HG03378 (cell line): ENCODE results near the gene SLC18A3.

Source experiments
- ATAC-seq: cut with Tn5 transposase; IDR thresholded peaks from one replicate; pipeline ENCODE4 v1.9.1; 2021; ENCODE audit warnings: mild to moderate bottlenecking, moderate library complexity; ENCODE audit not compliant: unreplicated experiment

Gene SLC18A3

DNA sequence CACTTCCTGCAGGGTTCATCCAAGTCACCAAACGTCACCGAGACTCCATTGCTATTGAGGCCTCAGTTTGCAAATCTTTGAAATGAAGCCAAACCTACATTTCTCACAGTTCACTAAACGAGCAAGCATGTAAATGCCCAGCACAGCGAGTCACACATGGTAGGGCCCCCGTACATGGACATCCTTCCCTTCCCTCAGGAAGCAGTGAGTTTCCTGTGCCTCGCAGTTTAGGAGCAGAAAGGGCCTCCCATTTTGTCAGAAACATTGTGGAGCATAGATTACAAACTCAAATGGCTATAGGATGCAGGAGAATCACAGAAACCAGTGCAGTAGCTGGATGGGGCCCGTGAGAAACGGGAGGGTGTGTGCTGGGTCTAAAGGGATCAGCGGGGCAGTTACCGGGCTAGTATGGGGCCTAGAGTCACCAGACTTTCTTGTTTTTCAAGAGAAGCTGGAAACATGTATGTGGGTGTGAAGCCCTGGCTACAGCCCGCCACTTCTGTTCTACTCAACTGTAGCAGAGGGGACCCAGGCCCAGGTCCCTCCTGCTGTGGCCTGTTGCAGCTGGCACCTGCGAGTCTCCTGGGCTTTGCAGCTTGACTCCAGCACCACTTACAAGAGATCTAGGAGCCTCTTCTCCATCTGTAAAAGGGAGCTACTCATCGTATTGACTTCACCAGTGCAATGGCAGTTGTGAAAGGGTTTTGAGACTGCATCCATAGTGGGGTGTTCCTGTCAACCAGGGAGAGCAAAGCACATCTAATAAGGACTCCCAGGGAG is 14.2 kb upstream of the SLC18A3 start:
- no peak for ATAC-seq

DNA sequence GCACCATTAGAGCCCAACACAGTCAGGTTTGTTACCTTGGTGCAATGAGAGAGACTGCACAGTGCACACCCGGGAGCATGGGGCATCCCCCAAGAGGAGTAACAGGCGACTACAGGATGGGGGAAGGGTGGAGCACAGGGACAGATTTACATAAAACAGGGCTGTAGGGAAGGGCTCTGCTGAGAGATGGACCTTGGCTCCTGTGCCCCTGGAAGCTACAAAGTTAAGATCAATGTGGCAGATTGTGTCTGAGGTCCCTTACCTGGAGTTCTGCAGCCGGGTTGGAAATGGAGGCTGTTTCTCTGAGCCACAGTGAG is 13.7 kb upstream of the SLC18A3 start:
- no peak for ATAC-seq

DNA sequence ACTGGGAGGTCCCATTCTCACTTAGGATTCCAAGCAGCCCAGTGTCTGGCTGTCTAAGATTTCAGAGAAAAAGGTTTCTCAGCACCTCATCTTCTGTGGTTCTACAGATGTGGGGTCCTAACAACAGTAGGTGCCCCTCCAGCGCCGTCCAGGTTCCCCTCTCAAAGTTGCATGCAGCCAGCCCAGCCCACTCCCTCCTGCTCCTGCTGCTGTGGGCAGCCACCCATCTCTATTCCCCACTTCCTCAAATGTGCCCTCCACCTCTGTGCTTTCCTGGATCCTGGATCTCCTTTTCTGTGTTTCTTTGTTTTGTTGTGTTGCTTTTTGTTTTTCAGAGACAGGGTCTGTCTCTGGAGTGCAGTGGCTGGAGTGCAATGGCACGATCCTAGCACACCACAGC is 13.3 kb upstream of the SLC18A3 start:
- no peak for ATAC-seq

DNA sequence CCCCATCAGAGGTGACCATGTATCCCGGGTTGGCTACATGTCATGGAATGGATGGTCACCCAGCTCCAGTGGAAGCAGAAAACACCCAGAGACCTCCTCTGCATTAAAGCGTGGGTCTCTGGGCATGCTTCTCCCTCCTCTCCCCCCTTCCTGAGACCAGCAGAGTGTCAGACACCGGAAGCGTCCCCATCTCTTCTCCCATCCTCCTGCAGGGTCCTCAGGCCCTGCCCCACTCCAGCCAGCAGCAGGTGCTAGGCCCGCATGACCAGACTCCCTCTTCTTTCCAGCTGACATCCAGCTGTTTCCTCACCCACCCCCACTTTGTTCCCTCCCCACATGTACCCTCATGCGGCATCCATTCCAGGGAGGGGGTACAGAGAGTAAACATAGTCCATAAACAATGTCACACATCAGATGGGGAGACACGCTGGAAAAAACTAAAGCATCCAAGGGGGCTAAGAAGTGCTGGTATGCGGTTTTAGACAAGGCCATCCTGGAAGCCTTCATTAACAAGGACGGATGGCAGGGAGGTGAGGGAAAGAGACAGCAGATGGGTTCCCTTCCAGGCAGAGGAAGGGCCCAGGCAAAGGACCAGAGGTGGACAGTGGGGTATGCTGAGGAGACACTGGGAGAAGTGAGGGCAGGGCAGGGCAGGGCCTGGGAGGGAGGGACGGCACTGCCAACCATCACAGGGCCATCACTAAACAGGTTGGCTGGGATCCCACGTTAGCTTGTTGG is 12.5 kb upstream of the SLC18A3 start:
- no peak for ATAC-seq

DNA sequence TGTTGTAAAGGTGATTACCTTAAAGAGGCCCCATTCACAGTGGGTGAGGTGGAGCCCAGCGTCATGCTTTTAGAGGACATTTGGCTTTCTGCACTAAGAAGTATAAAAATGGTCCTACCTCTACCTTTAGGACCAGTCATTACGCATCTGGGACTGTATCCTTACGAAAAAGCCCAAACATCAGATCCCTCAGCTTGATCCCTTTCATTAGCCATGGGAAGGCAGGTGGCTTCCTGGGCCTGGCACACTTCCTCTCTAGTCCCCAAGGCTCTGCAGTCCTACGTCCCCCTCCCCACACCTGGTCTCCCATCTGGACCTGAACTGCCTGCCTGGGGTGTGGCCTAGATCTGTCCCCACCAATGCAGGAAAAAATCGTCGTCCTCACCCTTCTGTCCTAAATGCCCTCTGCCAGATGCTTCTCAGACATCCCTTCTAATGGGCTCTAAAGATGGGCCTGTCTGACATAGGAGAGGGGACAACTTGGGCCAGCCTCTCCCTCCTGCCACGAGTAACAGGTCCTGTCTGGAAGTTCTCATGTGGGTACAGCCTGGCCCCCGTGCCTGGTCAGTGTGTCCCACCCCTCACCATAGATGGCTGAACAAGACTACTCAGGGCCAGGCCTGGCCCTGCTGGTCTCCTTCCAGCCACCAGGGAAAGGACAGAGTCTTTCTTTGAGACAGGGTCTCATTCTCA is 11.8 kb upstream of the SLC18A3 start:
- no peak for ATAC-seq

DNA sequence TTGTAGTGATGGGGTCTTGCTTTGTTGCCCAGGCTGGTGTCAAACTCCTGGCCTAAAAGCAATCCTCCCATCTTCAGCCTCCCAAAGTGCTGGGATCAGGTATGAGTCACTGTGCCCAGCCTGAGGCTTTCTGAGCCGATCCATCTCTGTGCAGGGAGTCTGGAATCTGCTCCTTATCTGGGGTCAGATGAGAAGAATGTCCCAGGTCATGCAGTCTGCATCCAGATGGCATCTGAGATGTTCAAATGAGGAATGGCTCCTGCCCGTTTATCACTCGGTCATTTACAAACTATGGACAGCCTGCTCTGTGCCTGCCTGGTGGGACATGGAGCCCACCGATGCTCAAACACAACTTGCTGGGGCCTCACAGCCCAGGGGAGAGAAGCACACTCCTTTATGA is 11.1 kb upstream of the SLC18A3 start:
- ATAC-seq = no peak

DNA sequence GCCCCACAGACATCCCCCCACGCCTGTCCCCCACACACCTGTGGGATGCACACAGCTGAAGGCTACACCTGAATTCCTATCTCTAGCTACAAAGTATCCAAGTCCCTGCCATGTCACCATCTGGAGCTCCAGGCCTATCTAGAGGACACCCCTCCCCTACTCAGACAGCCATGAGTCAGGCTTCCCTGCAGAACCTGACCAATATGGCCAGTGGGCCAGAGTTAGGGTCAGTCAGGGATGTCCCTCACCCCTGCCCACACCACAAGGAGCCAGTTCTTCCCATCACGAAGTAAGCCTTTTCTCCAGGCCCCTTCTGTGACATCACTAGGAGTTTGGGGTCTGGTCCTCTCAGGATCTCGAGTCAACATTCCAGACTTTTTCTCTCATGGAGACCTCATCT is 10.6 kb upstream of the SLC18A3 start:
- no peak for ATAC-seq

DNA sequence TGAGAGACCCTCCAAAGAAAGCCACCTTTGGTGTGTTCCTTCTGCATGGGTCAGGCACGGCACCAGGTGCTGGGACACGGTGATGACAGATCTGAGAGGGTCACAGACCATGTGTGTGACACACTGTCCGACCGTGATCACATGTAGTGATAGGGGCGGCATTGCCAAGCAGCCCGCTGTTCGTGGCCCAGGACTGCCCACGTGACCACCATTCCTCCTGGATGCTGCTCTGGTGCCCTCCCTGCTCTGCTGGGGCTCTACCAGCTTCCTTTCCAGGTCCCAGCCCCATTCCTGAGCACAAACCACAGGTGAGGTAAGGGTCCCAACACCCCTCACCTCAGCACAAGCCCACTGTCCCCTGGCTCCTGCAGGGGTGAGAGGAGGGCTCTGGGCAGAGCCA is 10.1 kb upstream of the SLC18A3 start:
- ATAC-seq = no peak

DNA sequence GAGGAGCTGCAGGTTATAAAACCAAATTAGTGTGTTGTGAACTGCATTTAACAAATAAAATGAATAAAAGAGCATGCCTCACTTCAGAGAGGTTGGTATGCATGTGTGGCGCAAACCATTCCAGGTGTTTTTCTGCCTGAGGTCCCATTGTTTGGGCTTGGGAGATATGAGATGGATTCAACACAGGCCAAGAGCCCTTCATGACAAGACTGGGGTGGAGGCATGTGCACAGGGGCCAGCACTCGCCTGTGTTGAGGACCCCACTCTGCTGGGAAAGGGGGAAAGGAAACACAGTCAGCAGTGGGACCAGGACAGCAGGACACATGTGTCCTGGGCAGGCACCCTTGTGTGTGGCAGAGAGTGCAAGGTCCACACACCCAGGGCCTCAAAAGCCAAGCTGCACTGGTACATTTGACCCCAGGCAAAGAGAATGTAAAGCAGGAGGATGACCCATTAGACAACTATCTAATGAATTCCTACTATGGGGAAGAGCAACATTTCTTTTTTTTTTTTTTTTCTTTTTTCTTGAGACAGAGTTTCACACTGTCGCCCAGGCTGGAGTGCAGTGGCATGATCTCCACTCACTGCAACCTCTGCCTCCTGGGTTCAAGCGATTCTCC is 9.2 kb upstream of the SLC18A3 start:
- ATAC-seq = no peak

DNA sequence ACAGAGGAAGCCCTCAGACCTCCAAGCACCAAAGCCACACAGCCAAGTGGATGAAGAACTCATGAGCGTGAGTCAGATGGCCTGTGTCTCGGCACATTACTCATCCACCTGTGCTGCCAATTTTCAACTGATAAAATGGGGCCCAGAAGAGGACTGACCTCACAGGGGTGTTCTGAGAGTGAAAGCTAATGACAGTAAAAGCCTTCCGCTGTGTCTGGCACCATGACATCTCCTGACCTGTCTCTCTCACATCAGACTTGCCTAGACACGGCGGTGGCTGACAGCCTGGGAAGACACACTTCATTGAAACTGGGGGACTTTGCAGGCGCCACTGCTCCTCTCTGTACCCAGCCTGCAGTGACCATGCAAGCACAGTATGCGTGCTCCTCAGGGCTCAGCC is 8.3 kb upstream of the SLC18A3 start:
- no peak for ATAC-seq

DNA sequence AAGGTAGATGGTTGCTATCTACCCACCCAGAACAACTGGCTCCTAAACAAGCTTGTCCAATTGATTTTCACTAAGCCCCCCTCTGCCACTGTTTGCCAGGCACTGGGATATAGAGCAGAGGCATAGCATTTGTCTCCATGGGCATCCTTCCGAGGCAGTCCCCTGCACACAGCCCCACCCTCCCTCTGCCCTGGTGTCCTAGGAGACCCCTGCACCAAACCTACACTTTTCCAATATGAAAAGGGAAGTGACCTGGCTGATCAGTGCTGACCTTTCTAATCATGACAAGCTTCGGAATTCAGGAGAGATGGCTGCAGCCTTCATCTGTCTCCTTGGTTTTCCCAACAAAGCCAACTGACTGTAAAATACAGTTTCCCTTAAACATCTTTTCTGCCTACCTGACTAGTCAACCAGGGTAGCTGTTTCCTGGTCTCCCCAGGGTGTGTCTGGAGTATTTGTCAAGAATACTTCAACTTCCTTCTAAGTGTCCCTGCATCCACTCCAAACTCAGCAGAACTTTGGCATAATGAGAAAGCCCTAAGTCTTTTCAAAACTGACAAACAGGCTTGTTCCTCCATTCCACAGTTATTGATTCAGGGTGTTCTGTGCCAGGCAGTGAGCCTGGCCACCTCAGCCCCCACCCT is 7.6 kb upstream of the SLC18A3 start:
- no peak for ATAC-seq

DNA sequence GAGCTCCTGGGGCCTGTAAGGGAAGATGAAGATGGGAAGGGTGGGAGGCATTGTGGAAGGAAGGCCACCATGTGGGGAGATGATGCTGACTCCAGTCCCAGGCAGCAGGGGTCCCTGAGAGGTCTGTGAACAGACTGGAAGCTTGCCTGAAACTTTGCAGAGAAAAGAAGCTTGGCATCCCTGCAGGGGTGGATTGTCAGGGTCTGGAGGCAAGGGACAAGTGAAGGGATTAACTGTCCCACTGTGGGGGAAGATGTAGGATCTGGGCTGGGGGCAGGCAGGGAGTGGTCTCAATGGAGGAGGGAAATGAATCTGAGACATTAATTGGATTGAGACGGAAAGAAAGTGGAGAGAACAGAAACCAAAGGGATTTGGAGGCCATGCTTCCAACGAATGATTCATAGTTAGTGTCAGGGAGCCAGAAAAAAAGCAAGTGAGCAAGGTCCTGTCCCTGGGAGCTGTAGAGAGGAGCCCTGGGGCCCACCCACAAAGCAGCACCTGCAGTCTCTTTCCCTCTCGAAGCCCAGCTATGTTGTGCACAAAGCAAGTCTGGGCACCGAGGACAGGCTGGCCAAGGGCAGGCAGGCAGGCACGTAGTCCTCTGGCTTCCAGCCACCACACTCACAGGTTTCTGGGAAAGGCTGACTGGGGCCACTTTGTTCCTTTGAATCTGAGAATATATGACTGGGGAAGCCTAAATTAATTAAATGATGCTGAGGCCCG is 4.7 kb upstream of the SLC18A3 start:
- no peak for ATAC-seq

DNA sequence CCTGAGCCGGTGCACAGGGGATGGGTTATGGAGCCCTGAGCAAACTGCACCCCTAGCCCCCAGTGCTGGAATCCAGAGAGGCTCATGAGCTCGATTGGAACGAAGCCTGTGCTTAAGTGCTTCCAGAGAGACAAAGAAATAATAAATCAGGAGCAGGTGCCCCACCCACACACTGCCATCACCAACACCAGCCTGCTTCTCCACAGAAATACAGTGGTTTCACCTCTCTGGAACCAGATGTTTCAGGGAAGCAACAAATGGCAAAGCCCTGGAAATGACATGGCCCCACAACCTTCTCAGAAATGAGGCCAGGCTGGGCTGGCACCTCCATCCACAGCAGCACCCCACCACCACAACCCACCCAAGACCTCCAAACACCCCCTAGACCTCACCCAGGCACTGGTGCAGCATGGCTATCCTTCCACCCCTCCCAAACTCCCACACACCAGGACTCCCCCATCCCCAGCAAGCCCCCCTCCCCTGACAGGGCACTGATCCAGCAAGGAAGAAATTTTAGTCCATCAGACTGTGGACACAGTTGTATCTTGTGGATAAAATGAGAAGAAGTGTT is 4.1 kb upstream of the SLC18A3 start:
- ATAC-seq = no peak

DNA sequence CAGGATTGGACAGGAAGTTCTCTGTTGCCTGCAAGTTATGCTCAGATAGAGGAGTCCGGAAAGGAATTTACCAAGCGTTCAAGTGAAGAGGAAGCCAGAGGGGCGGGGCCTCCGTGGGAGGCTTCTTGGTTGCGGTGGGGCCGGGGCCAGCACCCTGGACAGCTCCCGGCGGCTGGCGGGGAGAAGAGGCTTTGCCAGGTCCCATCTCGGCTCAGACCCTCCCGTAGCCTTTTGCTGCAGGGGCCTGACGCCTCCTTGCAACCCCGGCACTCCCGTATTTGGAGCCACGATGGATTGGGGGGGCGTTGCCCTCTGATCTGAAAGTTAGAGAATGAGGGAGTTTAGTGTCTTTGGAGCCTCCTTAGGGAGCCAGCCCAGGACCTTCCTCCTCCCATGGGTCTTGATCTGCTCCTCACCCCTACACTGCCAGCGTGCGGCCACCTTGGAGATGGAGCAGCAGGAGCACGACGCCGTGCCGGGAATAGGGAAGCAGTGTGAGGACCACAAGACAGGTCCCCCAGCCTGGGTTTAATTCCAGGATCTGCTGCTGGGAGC is 3.1 kb upstream of the SLC18A3 start:
- ATAC-seq = peak; percentile 54

DNA sequence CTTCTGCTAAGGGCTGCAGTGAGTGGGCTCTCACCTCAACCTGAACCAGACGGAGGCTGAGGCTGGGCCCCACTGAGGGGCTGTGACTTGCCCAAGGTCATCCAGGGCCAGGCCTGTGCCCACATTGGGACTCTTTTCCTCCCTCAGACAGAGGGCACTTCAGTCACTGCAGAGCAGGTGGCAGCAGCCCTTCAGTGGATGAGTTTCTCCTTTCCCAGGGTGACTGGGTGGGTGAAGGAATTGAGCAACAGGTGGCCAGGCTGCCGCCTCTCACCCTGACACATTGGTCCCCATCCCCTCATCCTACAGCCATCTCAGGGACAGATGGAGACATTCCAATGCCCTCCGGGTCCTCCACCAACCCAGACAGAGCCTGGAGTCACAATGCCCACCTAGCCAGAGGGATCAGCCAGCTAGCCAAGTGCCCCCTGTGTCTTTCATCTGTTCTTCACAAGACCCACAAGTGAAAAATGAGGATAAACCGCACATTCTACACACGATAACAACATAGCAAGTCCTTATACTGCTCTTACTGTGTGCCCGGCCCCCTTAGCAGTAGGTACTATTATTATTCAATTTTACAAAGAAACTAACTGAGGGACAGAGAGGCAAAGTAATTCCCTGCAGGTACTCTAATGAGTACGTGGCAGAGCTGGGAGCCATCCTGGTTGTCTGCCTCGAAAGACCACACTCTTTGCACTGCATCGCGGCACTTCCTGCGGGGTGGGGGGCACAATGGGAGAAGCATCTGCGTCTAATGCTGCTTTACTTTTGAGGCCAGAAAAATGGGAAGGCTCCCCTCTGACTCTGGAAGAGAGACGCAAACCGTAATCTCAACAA is 1.7 kb upstream of the SLC18A3 start:
- no peak for ATAC-seq

DNA sequence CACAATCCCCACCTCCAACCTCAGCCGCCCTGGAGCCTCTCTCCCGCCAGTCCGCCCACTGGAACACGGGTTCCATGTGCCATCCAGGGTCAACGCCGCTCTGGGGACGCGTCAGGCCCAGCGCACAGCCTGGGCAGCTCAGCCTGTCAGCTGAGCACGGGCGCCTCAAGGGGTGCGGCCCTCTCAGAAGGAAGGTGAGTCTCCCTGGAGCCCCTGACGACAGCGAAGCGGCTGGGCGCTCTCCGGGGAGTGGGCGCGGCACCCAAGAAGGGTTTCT is 1.2 kb upstream of the SLC18A3 start:
- no peak for ATAC-seq

DNA sequence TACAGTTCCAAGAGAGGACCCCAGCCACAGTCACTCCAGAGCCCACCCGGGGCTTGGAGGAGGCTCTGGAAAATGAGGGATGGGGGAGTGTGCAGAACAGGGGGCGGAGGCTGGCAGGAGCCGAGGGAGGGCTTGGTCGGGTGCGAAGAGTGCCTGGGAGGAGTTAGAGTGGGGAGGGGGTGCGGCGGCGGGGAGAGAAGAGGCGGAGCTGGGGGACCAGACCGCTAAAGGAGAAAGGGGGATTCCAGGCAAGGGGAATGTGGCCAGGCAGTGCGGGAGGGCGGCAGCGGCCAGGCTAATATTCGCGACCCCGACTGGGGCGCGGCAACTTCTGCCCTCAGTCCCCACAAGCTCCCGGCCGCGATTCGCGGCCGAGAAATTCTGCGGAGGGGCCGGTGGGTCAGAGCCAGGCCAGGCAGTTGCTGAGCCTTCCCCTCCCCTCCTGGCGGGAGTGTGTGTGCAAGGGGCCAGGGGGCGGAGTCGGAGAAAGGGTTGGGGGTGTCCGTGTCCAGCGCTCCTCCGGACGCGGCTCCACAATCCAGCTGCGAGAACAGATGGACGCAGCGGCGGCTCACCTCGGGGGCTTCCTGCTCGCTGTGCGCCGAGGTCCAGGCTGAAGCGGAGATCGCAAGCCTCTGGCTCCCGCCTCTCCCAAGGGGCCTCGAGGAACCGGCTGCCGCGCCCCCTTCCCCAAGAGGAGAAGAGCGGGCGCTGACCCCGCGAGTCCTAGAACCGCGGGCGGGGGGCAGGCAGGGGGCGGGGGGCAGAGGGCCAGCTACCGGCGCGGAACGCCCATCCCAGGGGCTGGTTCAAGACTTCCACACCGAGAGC is 612 bp upstream of the SLC18A3 start:
- no peak for ATAC-seq

DNA sequence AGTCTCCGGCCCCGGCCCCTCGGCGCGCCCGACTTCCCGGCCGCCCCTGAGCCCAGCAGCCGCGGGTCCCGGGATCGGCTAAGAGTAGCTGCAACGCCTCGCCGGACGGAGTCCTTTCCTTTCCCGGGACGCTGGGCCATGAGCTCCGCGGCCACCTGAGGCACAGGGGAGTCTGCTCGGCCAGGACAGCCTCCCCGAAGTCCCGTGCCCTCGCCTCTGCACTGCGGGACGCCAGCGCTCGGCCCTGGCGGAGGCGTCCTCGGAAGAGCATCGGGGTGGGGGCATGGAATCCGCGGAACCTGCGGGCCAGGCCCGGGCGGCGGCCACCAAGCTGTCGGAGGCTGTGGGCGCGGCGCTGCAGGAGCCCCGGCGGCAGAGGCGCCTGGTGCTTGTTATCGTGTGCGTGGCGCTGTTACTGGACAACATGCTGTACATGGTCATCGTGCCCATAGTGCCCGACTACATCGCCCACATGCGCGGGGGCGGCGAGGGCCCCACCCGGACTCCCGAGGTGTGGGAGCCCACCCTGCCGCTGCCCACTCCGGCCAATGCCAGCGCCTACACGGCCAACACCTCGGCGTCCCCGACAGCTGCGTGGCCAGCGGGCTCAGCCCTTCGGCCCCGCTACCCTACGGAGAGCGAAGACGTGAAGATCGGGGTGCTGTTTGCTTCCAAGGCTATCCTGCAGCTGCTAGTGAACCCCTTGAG is 502 bp downstream of the SLC18A3 start:
- no peak for ATAC-seq
